HFFc6 (cell line): ENCODE results near the gene MAP2K5. TPM values are rescaled to one million over a fixed set of nuclear protein-coding genes. Genes with fewer than 3 reads are reported as not detected.

Experiments
- DNase-seq: peaks from one replicate; pipeline ENCODE4 v3.0.0-alpha.2; 2018
- H3K27ac Mint-ChIP-seq: 2 replicates; pipeline ENCODE4 v1.8.0; 2020; ENCODE audit warnings: mild to moderate bottlenecking, mixed read lengths
- H3K27me3 Mint-ChIP-seq: 2 replicates; pipeline ENCODE4 v1.8.0; 2021; ENCODE audit warnings: mild to moderate bottlenecking, moderate library complexity, mixed read lengths; ENCODE audit not compliant: insufficient read depth
- H3K36me3 Mint-ChIP-seq: 2 replicates; pipeline ENCODE4 v1.8.0; 2021; ENCODE audit warnings: low read depth, mixed read lengths
- H3K4me1 Mint-ChIP-seq: 2 replicates; pipeline ENCODE4 v1.8.0; 2020; ENCODE audit warnings: low read depth, mixed read lengths
- H3K4me3 Mint-ChIP-seq: 2 replicates; pipeline ENCODE4 v1.8.0; 2020; ENCODE audit warnings: mild to moderate bottlenecking, moderate library complexity, mixed read lengths
- H3K9me3 Mint-ChIP-seq: 2 replicates; pipeline ENCODE4 v1.8.0; 2020; ENCODE audit warnings: mild to moderate bottlenecking, mixed read lengths
- total RNA-seq, 6 experiments: library from RNA; stranded (reverse); fragmentation: NEBNext Ultra II Directional; extraction: Animal tissue kit (Norgen Biotek cat#: 25700); gene quantifications; 2 replicates in 1 of 6; 3 replicates in 5 of 6; pipeline ENCODE4 v1.2.3, GENCODE V29; 2021
- TF ChIP-seq, protein P1 (sequence below): fragments of 200-600 bp; sonication (generic); IDR thresholded peaks from 2 replicates; pipeline ENCODE4 v1.5.0; 2021; ENCODE audit warnings: antibody characterized with exemption, mild to moderate bottlenecking

The MAP2K5 gene
- total RNA-seq, 6 experiments from 2014 or later, result 10.2 to 14.3 (median 13.3) TPM

DNA sequence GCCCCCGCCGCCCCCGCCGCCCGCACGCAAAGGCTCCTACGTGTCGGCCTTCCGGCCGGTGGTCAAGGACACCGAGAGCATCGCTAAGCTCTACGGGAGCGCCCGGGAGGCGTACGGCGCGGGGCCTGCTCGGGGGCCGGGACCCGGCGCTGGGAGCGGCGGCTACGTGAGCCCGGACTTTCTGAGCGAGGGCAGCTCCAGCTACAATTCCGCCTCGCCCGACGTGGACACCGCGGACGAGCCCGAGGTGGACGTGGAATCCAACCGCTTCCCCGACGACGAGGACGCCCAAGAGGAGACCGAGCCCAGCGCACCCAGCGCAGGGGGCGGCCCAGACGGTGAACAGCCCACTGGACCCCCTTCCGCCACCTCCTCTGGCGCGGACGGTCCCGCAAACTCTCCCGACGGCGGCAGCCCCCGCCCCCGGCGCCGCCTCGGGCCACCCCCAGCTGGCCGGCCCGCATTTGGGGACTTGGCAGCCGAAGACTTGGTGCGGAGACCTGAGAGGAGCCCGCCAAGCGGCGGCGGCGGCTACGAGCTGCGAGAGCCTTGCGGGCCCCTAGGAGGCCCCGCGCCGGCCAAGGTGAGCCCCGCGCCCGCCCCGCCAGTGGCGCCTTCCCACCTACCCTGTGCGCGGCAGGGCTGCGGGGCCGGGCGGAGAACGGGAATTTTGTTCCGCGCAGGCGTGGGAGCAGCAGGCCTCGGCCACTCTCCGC, 285.2 kb downstream of the MAP2K5 start:
- no peak for DNase-seq
- Mint-ChIP-seq H3K4me3 (no peak overlapping the region), H3K4me1 (0 out of 2 replicates have a peak, but pooled peaks cover 7% of the 10 kb centered on the region), H3K27me3 (peaks cover 52% of the 10 kb centered on the region), H3K9me3 (peaks cover 7% of the 10 kb centered on the region; the same call in 1 of the 2 replicates), H3K27ac (no peak overlapping the region), H3K36me3 (peaks cover 12% of the 10 kb centered on the region; the same call in 1 of the 2 replicates)
- TF ChIP-seq, protein P1, sequence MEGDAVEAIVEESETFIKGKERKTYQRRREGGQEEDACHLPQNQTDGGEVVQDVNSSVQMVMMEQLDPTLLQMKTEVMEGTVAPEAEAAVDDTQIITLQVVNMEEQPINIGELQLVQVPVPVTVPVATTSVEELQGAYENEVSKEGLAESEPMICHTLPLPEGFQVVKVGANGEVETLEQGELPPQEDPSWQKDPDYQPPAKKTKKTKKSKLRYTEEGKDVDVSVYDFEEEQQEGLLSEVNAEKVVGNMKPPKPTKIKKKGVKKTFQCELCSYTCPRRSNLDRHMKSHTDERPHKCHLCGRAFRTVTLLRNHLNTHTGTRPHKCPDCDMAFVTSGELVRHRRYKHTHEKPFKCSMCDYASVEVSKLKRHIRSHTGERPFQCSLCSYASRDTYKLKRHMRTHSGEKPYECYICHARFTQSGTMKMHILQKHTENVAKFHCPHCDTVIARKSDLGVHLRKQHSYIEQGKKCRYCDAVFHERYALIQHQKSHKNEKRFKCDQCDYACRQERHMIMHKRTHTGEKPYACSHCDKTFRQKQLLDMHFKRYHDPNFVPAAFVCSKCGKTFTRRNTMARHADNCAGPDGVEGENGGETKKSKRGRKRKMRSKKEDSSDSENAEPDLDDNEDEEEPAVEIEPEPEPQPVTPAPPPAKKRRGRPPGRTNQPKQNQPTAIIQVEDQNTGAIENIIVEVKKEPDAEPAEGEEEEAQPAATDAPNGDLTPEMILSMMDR, result no peak

DNA sequence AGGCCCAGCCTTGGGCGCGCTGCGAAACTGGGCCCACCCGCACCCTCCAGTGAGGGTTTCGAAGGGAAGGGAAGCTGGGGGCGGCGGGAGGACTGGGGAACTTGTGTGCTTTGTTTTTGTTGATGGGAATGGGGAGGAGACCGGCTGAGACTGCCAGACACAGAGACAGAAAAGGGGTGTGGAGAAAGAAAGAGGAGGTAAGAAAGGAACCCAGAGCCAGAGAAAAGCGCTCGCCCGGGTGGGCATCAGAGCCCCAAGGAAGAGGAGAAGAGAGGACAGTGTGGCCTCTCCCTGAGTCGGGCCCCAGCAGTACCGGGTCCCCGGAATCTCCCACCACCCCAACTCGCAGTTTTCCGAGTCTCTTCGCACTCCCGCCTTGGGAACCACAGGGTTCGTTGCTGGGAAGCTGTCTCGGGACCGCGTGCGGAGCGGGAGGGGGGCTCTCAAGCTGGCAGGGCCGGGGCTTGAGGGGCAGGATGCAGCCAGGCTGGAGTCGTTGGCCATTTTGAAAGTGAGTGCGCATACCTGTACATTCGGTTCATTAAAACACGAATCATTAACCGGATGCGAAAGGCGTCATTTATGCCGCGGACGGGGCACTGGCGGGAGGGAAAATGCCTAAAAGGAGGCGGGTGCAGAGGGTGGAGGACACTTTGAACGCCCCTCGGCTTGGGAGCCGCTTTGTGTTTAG, 285.9 kb downstream of the MAP2K5 start:
- Mint-ChIP-seq H3K4me1 (peaks cover 13% of the 10 kb centered on the region), H3K36me3 (peaks cover 12% of the 10 kb centered on the region; the same call in 1 of the 2 replicates), H3K27ac (no peak overlapping the region), H3K9me3 (peaks cover 7% of the 10 kb centered on the region; the same call in 1 of the 2 replicates), H3K27me3 (peaks cover 54% of the 10 kb centered on the region), H3K4me3 (no peak overlapping the region)
- TF ChIP-seq, protein P1, result no peak
- DNase-seq, result no peak

DNA sequence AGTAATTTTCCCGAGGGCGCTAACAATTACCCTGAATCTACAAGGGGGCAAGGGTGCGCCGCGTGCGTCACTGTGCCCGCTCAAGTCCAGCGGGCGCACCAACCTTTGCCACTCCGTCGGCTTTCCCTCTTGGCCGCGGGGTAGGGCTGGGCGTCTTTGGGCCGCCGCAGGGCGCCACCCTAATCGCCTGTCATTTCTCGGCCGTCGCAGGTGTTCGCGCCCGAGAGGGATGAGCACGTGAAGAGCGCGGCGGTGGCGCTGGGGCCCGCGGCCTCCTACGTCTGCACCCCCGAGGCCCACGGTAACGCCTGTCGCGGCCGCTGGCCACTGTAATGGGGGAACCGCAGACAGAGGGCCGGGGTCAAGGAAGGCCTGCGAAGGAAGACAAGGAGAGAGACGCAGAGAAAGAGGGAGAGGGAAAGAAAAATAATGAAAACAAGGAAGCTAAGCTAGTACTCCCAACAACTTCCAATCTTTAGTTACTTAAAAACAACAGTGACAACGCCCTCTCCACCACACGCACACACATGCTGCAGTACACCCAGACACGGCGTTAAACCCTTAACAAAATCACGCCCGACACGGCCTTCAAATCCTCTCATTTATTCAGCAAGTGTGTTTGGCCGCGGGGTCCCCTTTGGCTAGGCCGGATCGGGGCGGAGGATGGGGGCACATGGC, 286.6 kb downstream of the MAP2K5 start:
- Mint-ChIP-seq H3K36me3 (peaks cover 7% of the 10 kb centered on the region; the same call in 1 of the 2 replicates), H3K27me3 (peaks cover 52% of the 10 kb centered on the region), H3K27ac (no peak overlapping the region), H3K9me3 (peaks cover 7% of the 10 kb centered on the region; the same call in 1 of the 2 replicates), H3K4me1 (peaks cover 13% of the 10 kb centered on the region), H3K4me3 (no peak overlapping the region)
- no peak for DNase-seq
- TF ChIP-seq, protein P1, result no peak

DNA sequence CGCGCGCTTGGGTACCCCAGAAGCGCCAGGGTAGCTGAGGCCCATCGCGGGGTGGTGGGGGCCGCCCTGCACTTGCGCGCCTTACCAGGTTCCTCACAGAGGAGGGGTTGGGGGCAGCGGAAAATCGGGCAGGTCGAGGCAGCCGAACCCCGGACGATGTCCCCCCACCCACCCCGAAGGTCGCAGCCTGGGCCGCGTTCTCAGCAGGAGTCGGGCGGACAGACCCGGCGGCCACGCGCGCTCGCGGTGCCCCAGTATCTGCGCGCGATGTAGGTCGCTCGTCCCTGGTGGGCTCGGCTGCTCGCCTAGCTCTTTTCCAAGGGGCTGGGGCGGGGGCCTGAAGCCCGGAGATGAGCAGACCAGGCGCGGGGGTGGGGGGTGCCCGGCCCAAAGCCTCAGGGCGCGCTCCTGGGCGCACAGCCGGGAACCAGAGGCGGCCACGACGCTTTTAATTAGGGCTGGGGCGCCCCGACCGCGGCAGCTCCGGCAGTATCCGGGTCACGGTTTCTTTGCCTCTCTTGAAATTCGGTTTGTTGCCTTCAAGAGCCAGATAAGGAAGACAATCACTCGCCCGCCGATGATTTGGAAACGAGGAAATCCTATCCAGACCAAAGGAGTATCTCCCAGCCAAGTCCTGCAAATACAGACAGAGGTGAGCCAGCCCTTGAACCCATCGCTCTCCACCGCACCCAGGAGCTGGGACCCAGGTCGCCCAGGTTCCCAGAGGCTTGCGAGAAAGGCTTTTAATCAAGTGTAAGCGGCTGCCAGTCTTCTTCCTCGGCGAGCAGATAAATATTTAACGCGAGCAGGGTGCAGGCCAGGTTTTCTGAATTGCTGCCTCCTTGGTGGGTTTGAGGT, 287.4 kb downstream of the MAP2K5 start:
- TF ChIP-seq, protein P1, result no peak
- peaks cover 46% of the 10 kb centered on the region for H3K27me3 Mint-ChIP-seq
- no peak for DNase-seq
- H3K4me3 Mint-ChIP-seq, result no peak overlapping the region
- H3K27ac Mint-ChIP-seq, result no peak overlapping the region
- peaks cover 7% of the 10 kb centered on the region; the same call in 1 of the 2 replicates for H3K9me3 Mint-ChIP-seq
- peaks cover 7% of the 10 kb centered on the region; the same call in 1 of the 2 replicates for H3K36me3 Mint-ChIP-seq
- H3K4me1 Mint-ChIP-seq, result peaks cover 16% of the 10 kb centered on the region

DNA sequence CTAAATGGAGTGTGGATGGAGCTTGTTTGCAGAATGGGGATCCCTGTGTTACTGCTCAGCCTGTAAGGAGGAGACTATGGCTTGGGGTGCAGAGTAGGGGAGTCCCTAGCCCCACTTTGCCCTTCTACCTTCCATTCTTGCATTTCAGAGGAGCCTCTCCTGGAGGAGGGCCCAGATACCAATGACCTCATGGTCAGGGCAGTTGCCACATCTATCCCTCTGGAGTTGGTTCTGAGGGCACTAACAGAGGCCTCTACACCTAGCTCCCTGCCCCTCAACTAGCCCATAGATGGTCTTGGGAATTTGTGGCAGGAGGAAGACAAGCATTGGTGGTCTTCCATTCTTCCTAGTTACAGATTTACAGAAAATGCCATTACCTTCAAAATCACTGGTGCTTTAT, 288.9 kb downstream of the MAP2K5 start:
- TF ChIP-seq, protein P1, result no peak
- DNase-seq, result no peak
- peaks cover 52% of the 10 kb centered on the region for H3K27me3 Mint-ChIP-seq
- no peak overlapping the region for H3K4me3 Mint-ChIP-seq
- H3K9me3 Mint-ChIP-seq, result peaks cover 1% of the 10 kb centered on the region; the same call in 1 of the 2 replicates
- H3K27ac Mint-ChIP-seq, result no peak overlapping the region
- H3K4me1 Mint-ChIP-seq, result peaks cover 25% of the 10 kb centered on the region
- peaks cover 1% of the 10 kb centered on the region; the same call in 1 of the 2 replicates for H3K36me3 Mint-ChIP-seq
